HepG2 (cell line): ENCODE results near the gene UBE3B. TPM values are rescaled to one million over a fixed set of nuclear protein-coding genes. Genes with fewer than 3 reads are reported as not detected.

ENCODE experiments used
- ATAC-seq: fragments of 200-7000 bp; cut with Tn5 transposase; 3 replicates; pipeline ENCODE4 v1.9.1; 2020; ENCODE audit warnings: mild to moderate bottlenecking, moderate library complexity
- BruUV-seq: library from RNA; stranded (reverse); fragments of 400-500 nt; replicated peaks from 2 replicates; lab custom pipeline; 2021; lab: Mats Ljungman, UMichigan
- CTCF ChIA-PET: fragments of 300-600 bp; formaldehyde crosslinking; extraction: SDS; loops from one replicate; lab custom pipeline; 2021; ENCODE audit warnings: low total read pairs, inconsistent platforms, low intra/inter-chr PET ratio; lab: Yijun Ruan, JAX
- POLR2A ChIA-PET: fragments of 350-600 bp; sonication (Branson Sonifier 250); formaldehyde crosslinking; loops from one replicate; lab custom pipeline; 2020; ENCODE audit warnings: antibody characterized with exemption, inconsistent platforms; lab: Yijun Ruan, JAX
- DNase-seq: peaks from one replicate; pipeline ENCODE4 v3.0.0-alpha.2; 2015; ENCODE audit warnings: low spot score
- FAIRE-seq: peaks from 3 replicates; lab custom pipeline; 2011; peaks lifted over from hg19 to GRCh38; lab: Jason Lieb, UNC
- H2AFZ ChIP-seq: one replicate; pipeline ENCODE4 v1.6.1; 2011; ENCODE audit warnings: low read length, inconsistent platforms
- H3K27ac ChIP-seq: fragments of 300-600 bp; 3 replicates; pipeline ENCODE4 v1.8.0; 2011; ENCODE audit warnings: mixed run types, mild to moderate bottlenecking, mixed read lengths, low read length, inconsistent platforms; ENCODE audit not compliant: insufficient read depth; ENCODE audit errors: extremely low read length
- H3K27me3 ChIP-seq, 2 experiments: fragments of 200-600 bp in 1 of 2; 2 replicates in 1 of 2; 3 replicates in 1 of 2; pipeline versions ENCODE4 v1.6.0 to v1.8.0; 2011; ENCODE audit warnings: low read length in 2 of 2, mild to moderate bottlenecking in 2 of 2, moderate library complexity in 2 of 2, inconsistent platforms in 1 of 2; ENCODE audit not compliant: insufficient read depth in 2 of 2, control insufficient read depth in 1 of 2
- H3K36me3 ChIP-seq, 2 experiments: fragments of 200-600 bp in 1 of 2; replicated peaks in 1 of 2; 2 replicates in 1 of 2; 3 replicates in 1 of 2; pipeline versions ENCODE4 v1.5.1 to v1.8.0; 2011; ENCODE audit warnings: low read length in 2 of 2, inconsistent platforms in 1 of 2; ENCODE audit not compliant: insufficient read depth in 2 of 2, control insufficient read depth in 1 of 2
- H3K4me1 ChIP-seq: 2 replicates; pipeline ENCODE4 v1.5.1; 2012; ENCODE audit warnings: low read length, inconsistent platforms; ENCODE audit not compliant: insufficient read depth
- H3K4me2 ChIP-seq: 2 replicates; pipeline ENCODE4 v1.6.0; 2011; ENCODE audit warnings: low read depth, low read length, inconsistent platforms
- H3K4me3 ChIP-seq, 3 experiments: fragments of 200-600 bp in 1 of 3; sonication (generic), shearing (Covaris generic) in 1 of 3; replicated peaks in 1 of 3; 2 replicates each; pipeline ENCODE4 v1.5.1; 2011 to 2016; ENCODE audit warnings: low read length in 3 of 3, inconsistent platforms in 2 of 3, low read depth in 2 of 3, mild to moderate bottlenecking in 2 of 3, control low read depth in 1 of 3, mixed read lengths in 1 of 3; ENCODE audit not compliant: insufficient read depth in 1 of 3
- H3K79me2 ChIP-seq: one replicate; pipeline ENCODE4 v1.6.1; 2011; ENCODE audit warnings: low read length, inconsistent platforms; ENCODE audit not compliant: insufficient read depth
- H3K9ac ChIP-seq: 2 replicates; pipeline ENCODE4 v1.6.0; 2011; ENCODE audit warnings: mild to moderate bottlenecking, low read depth, low read length, inconsistent platforms; ENCODE audit not compliant: insufficient read depth
- H3K9me3 ChIP-seq: 2 replicates; pipeline ENCODE4 v1.5.1; 2012; ENCODE audit warnings: mild to moderate bottlenecking, low read length
- H4K20me1 ChIP-seq: 2 replicates; pipeline ENCODE4 v1.6.0; 2011; ENCODE audit warnings: inconsistent platforms, mild to moderate bottlenecking, low read length, moderate library complexity; ENCODE audit not compliant: insufficient read depth
- FOXM1 ChIP-seq: sonication (generic); formaldehyde crosslinking; IDR thresholded peaks from 2 replicates; pipeline ENCODE4 v1.5.0; 2020; ENCODE audit warnings: missing genetic modification reagents
- FOXP1 ChIP-seq, 2 experiments: fragments of 450-650 bp in 1 of 2; IDR thresholded peaks; 2 replicates each; pipeline ENCODE4 v1.6.1; 2017 to 2018; ENCODE audit warnings: antibody characterized with exemption in 1 of 2
- RNF2 ChIP-seq: fragments of 450-650 bp; conservative IDR thresholded peaks from 2 replicates; pipeline ENCODE4 v1.6.1; 2016; ENCODE audit warnings: low read depth
- TBL1XR1 ChIP-seq: fragments of 150-350 bp; IDR thresholded peaks from 2 replicates; pipeline ENCODE4 v1.6.1; 2014; ENCODE audit warnings: borderline replicate concordance, low read length; ENCODE audit not compliant: partially characterized antibody
- ZNF367 ChIP-seq: sonication (generic); formaldehyde crosslinking; IDR thresholded peaks from 2 replicates; pipeline ENCODE4 v1.4.0; 2020; ENCODE audit warnings: missing genetic modification reagents, borderline replicate concordance
- ZNF577 ChIP-seq: sonication (generic); formaldehyde crosslinking; IDR thresholded peaks from 2 replicates; pipeline ENCODE4 v1.4.0; 2020; ENCODE audit warnings: mild to moderate bottlenecking, low read depth, missing genetic modification reagents, borderline replicate concordance
- ZNF841 ChIP-seq: sonication (generic); formaldehyde crosslinking; IDR thresholded peaks from 2 replicates; pipeline ENCODE4 v1.8.1; 2023; ENCODE audit warnings: missing genetic modification reagents, borderline replicate concordance
- WGBS: methylation state at CpG from one replicate; pipeline ENCODE4 v1.1.6; 2017; ENCODE audit warnings: low lambda C conversion rate; 5-methylcytosine and 5-hydroxymethylcytosine counted together
- in situ Hi-C: cut with HindIII; loops from 2 replicates; pipeline ENCODE4 v1.10.0; 2017; ENCODE audit warnings: low pct_unique_long_range_greater_than_20kb; ENCODE audit not compliant: extremely low pct_ligation_motif_present
- intact Hi-C: fragments of 100-400 bp; cut with micrococcal nuclease; formaldehyde crosslinking; loops from one replicate; pipeline ENCODE4 v1.10.0; 2022; ENCODE audit not compliant: unreplicated experiment
- polyA plus RNA-seq, 8 experiments: library from polyadenylated mRNA; depleted of rRNA in 3 of 8; stranded (reverse) in 7 of 8; unstranded in 1 of 8; fragments of >200 nt; fragmentation: Illumina TruSeq in 4 of 8; extraction: Trizol in 4 of 8; gene quantifications; 2 replicates each; pipeline versions ENCODE4 v1.2.1 to v1.2.3, GENCODE V29; 2011 to 2016; ENCODE audit warnings: low read depth in 4 of 8, missing spikeins in 1 of 8, mixed read lengths in 1 of 8; ENCODE audit not compliant: insufficient read depth in 1 of 8
- total RNA-seq, 5 experiments: library from RNA; depleted of rRNA; stranded (reverse); fragments of >200 nt; fragmentation: Illumina TruSeq; extraction: Trizol; gene quantifications; 2 replicates each; pipeline ENCODE4 v1.2.3, GENCODE V29; 2016; ENCODE audit warnings: low read depth in 1 of 5
- TF ChIP-seq, protein P1 (sequence below): IDR thresholded peaks from 2 replicates; pipeline ENCODE4 v1.6.1; 2016; ENCODE audit warnings: mild to moderate bottlenecking
- TF ChIP-seq, protein P2 (sequence below): sonication (generic); formaldehyde crosslinking; IDR thresholded peaks from 2 replicates; pipeline ENCODE4; 2020; ENCODE audit warnings: missing genetic modification reagents, mild to moderate bottlenecking, borderline replicate concordance
- TF ChIP-seq, protein P3 (sequence below), 2 experiments: fragments of 450-650 bp in 1 of 2; sonication (generic) in 1 of 2; formaldehyde crosslinking; IDR thresholded peaks; 2 replicates each; pipeline versions ENCODE4 v1.5.0 to v1.8.0; 2020 to 2022; ENCODE audit warnings: mild to moderate bottlenecking in 1 of 2, missing genetic modification reagents in 1 of 2
- TF ChIP-seq, protein P4 (sequence below): sonication (generic); formaldehyde crosslinking; IDR thresholded peaks from 2 replicates; pipeline ENCODE4 v1.8.0; 2022; ENCODE audit warnings: mild to moderate bottlenecking, missing genetic modification reagents, moderate library complexity
- TF ChIP-seq, protein P5 (sequence below): sonication (generic); formaldehyde crosslinking; IDR thresholded peaks from 2 replicates; pipeline ENCODE4 v1.5.0; 2020; ENCODE audit warnings: mild to moderate bottlenecking, missing genetic modification reagents, borderline replicate concordance

Gene UBE3B
- total and polyA plus RNA-seq, 2 of the 13 experiments (the other 11 are each of a cell fraction or from before 2014, with no cell fraction given): 22.7 to 25.3 TPM

DNA sequence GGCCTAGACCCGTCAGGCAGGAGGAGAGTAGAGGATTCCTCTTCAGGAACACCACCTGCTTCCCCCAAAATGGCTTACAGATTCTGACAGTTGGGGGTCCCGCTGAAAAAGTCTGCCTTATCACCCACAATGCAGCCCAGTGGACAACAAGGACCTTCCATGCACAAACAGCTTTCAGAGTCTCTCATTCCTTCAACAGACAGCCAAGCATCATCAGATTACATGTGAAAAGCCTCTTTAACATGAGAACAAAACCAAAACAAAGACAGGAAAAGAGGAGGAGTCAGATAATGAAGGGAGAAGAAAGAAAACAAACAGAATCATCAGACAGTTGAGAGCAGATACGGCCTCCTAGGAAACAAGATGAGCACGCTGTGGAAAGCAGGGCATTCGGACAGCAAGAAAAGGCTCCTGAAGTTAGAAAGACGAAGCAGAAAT, 18.6 kb upstream of the UBE3B start:
- in situ Hi-C loops: no loop called here
- H3K4me1 ChIP-seq: peaks cover 33% of the 10 kb centered on the region
- ATAC-seq: no peak
- H2AFZ ChIP-seq: no peak overlapping the region
- WGBS: 90% methylated on average over 6 of the region's 6 CpGs
- H3K9ac ChIP-seq: no peak overlapping the region
- BruUV-seq: no TSS peak
- ChIA-PET POLR2A (no interaction called here), CTCF (no interaction called here)
- no peak overlapping the region for H3K4me2 ChIP-seq
- no peak overlapping the region for H3K4me3 ChIP-seq
- H3K9me3 ChIP-seq: no peaks in the 10 kb centered on the region
- DNase-seq: no peak
- intact Hi-C loops: no loop called here
- H4K20me1 ChIP-seq: no peaks in the 10 kb centered on the region; the same call in 1 of the 2 replicates
- no peaks in the 10 kb centered on the region for H3K27me3 ChIP-seq
- FAIRE-seq: no peak
- H3K27ac ChIP-seq: no peak overlapping the region
- H3K79me2 ChIP-seq: peaks cover 14% of the 10 kb centered on the region
- peaks cover 21 to 57% of the 10 kb centered on the region in 2 experiments for H3K36me3 ChIP-seq
- TF ChIP-seq, protein P1, sequence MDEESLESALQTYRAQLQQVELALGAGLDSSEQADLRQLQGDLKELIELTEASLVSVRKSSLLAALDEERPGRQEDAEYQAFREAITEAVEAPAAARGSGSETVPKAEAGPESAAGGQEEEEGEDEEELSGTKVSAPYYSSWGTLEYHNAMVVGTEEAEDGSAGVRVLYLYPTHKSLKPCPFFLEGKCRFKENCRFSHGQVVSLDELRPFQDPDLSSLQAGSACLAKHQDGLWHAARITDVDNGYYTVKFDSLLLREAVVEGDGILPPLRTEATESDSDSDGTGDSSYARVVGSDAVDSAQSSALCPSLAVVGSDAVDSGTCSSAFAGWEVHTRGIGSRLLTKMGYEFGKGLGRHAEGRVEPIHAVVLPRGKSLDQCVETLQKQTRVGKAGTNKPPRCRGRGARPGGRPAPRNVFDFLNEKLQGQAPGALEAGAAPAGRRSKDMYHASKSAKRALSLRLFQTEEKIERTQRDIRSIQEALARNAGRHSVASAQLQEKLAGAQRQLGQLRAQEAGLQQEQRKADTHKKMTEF (CRISPR knock-in tag): no peak
- TF ChIP-seq RNF2 (no peak), FOXP1 (IDR thresholded peaks at IDR 0.05) (no peak), FOXP1 (CRISPR knock-in tag; IDR thresholded peaks at IDR 0.05) (no peak), ZNF841 (CRISPR knock-in tag) (no peak), ZNF367 (CRISPR knock-in tag) (no peak), FOXM1 (no peak), ZNF577 (CRISPR knock-in tag) (no peak), TBL1XR1 (no peak)
- TF ChIP-seq, protein P2, sequence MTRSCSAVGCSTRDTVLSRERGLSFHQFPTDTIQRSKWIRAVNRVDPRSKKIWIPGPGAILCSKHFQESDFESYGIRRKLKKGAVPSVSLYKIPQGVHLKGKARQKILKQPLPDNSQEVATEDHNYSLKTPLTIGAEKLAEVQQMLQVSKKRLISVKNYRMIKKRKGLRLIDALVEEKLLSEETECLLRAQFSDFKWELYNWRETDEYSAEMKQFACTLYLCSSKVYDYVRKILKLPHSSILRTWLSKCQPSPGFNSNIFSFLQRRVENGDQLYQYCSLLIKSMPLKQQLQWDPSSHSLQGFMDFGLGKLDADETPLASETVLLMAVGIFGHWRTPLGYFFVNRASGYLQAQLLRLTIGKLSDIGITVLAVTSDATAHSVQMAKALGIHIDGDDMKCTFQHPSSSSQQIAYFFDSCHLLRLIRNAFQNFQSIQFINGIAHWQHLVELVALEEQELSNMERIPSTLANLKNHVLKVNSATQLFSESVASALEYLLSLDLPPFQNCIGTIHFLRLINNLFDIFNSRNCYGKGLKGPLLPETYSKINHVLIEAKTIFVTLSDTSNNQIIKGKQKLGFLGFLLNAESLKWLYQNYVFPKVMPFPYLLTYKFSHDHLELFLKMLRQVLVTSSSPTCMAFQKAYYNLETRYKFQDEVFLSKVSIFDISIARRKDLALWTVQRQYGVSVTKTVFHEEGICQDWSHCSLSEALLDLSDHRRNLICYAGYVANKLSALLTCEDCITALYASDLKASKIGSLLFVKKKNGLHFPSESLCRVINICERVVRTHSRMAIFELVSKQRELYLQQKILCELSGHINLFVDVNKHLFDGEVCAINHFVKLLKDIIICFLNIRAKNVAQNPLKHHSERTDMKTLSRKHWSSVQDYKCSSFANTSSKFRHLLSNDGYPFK (CRISPR knock-in tag): no peak
- TF ChIP-seq, protein P3, sequence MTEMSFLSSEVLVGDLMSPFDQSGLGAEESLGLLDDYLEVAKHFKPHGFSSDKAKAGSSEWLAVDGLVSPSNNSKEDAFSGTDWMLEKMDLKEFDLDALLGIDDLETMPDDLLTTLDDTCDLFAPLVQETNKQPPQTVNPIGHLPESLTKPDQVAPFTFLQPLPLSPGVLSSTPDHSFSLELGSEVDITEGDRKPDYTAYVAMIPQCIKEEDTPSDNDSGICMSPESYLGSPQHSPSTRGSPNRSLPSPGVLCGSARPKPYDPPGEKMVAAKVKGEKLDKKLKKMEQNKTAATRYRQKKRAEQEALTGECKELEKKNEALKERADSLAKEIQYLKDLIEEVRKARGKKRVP (CRISPR knock-in tag; IDR thresholded peaks at IDR 0.05): no peak
- TF ChIP-seq, protein P4, sequence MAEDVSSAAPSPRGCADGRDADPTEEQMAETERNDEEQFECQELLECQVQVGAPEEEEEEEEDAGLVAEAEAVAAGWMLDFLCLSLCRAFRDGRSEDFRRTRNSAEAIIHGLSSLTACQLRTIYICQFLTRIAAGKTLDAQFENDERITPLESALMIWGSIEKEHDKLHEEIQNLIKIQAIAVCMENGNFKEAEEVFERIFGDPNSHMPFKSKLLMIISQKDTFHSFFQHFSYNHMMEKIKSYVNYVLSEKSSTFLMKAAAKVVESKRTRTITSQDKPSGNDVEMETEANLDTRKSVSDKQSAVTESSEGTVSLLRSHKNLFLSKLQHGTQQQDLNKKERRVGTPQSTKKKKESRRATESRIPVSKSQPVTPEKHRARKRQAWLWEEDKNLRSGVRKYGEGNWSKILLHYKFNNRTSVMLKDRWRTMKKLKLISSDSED: no peak
- TF ChIP-seq, protein P5, sequence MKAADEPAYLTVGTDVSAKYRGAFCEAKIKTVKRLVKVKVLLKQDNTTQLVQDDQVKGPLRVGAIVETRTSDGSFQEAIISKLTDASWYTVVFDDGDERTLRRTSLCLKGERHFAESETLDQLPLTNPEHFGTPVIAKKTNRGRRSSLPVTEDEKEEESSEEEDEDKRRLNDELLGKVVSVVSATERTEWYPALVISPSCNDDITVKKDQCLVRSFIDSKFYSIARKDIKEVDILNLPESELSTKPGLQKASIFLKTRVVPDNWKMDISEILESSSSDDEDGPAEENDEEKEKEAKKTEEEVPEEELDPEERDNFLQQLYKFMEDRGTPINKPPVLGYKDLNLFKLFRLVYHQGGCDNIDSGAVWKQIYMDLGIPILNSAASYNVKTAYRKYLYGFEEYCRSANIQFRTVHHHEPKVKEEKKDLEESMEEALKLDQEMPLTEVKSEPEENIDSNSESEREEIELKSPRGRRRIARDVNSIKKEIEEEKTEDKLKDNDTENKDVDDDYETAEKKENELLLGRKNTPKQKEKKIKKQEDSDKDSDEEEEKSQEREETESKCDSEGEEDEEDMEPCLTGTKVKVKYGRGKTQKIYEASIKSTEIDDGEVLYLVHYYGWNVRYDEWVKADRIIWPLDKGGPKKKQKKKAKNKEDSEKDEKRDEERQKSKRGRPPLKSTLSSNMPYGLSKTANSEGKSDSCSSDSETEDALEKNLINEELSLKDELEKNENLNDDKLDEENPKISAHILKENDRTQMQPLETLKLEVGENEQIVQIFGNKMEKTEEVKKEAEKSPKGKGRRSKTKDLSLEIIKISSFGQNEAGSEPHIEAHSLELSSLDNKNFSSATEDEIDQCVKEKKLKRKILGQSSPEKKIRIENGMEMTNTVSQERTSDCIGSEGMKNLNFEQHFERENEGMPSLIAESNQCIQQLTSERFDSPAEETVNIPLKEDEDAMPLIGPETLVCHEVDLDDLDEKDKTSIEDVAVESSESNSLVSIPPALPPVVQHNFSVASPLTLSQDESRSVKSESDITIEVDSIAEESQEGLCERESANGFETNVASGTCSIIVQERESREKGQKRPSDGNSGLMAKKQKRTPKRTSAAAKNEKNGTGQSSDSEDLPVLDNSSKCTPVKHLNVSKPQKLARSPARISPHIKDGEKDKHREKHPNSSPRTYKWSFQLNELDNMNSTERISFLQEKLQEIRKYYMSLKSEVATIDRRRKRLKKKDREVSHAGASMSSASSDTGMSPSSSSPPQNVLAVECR (CRISPR knock-in tag): no peak
